AG04450 (cell line): ENCODE results near the gene FOXC2. TPM values are rescaled to one million over a fixed set of nuclear protein-coding genes. Genes with fewer than 3 reads are reported as not detected.

Experiments used
- CTCF ChIA-PET: fragments of 300-600, 350-600 bp; formaldehyde crosslinking; extraction: SDS; loops from one replicate; lab custom pipeline; 2022; ENCODE audit warnings: antibody characterized with exemption, inconsistent platforms; lab: Charles Lee
- POLR2A ChIA-PET: fragments of 350-600 bp; formaldehyde crosslinking; extraction: SDS; loops from one replicate; lab custom pipeline; 2021; ENCODE audit warnings: antibody characterized with exemption, inconsistent platforms; lab: Yijun Ruan, JAX
- DNase-seq: peaks from one replicate; pipeline ENCODE4 v3.0.0-alpha.2; 2011; ENCODE audit warnings: low read depth, low spot score
- H3K27ac ChIP-seq: one replicate; pipeline ENCODE4 v1.5.1; 2012; ENCODE audit warnings: low read depth, low read length, control low read depth
- H3K27me3 ChIP-seq: one replicate; pipeline ENCODE4 v1.6.0; 2012; ENCODE audit warnings: low read length; ENCODE audit not compliant: control insufficient read depth, insufficient read depth
- H3K4me3 ChIP-seq: 2 replicates; pipeline ENCODE4 v1.5.1; 2011; ENCODE audit warnings: mild to moderate bottlenecking, low read depth, low read length, control low read depth
- H3K9me3 ChIP-seq: 2 replicates; pipeline ENCODE4 v1.5.1; 2012; ENCODE audit warnings: low read length; ENCODE audit not compliant: control insufficient read depth, insufficient read depth
- CTCF ChIP-seq: IDR thresholded peaks from 2 replicates; pipeline ENCODE4 v1.5.1; 2011; ENCODE audit warnings: low read depth, low read length, control low read depth, inconsistent platforms
- polyA plus RNA-seq: library from polyadenylated mRNA; depleted of rRNA; stranded (reverse); fragments of >200 nt; gene quantifications from 2 replicates; pipeline ENCODE4 v1.2.3, GENCODE V29; 2011

The FOXC2 gene
- polyA plus RNA-seq, 1 experiment = 0.79 TPM

- Histone ChIP-seq H3K9me3 (no peaks in the 10 kb centered on the region), H3K27me3 (no peaks in the 10 kb centered on the region), H3K4me3 (no peak overlapping the region), H3K27ac (no peak overlapping the region)
- no peak for DNase-seq
- CTCF ChIA-PET = no interaction called here
- POLR2A ChIA-PET = no interaction called here
- no peak for TF ChIP-seq CTCF
Observed at GRCh38 chr16:86541560-86541959, 25.1 kb upstream of the FOXC2 start.

GRCh38 chr16:86542756-86543750 lies 23.6 kb upstream of the FOXC2 start:
- Histone ChIP-seq H3K27ac (no peak overlapping the region), H3K9me3 (no peaks in the 10 kb centered on the region), H3K27me3 (no peaks in the 10 kb centered on the region), H3K4me3 (no peak overlapping the region)
- CTCF ChIA-PET = no interaction called here
- no peak for TF ChIP-seq CTCF
- no peak for DNase-seq
- POLR2A ChIA-PET = no interaction called here

DNA sequence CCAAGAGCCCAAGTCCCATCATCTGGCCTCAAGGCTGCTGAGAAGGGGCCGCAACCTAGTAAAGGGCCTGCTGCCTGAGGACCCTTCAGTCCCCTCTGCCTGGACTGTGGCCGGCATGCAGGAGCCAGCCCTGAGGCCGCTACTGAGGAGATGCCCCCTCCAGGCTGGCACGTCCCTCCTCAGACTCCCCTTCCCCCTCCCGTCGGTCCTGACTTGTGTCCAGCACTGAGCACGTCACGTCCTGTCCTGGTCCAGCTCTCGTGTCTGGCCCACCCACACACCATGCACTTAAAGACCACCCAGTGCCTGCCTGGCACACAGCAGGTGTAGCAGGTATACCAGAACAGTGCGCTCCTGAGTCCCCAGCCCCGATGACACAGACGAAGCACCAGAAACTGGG lies 21.1 kb upstream of the FOXC2 start:
- no peak for DNase-seq
- Histone ChIP-seq H3K9me3 (no peaks in the 10 kb centered on the region), H3K27ac (no peak overlapping the region), H3K27me3 (no peaks in the 10 kb centered on the region), H3K4me3 (no peak overlapping the region)
- CTCF ChIA-PET = no interaction called here
- POLR2A ChIA-PET = no interaction called here
- no peak for TF ChIP-seq CTCF

DNA sequence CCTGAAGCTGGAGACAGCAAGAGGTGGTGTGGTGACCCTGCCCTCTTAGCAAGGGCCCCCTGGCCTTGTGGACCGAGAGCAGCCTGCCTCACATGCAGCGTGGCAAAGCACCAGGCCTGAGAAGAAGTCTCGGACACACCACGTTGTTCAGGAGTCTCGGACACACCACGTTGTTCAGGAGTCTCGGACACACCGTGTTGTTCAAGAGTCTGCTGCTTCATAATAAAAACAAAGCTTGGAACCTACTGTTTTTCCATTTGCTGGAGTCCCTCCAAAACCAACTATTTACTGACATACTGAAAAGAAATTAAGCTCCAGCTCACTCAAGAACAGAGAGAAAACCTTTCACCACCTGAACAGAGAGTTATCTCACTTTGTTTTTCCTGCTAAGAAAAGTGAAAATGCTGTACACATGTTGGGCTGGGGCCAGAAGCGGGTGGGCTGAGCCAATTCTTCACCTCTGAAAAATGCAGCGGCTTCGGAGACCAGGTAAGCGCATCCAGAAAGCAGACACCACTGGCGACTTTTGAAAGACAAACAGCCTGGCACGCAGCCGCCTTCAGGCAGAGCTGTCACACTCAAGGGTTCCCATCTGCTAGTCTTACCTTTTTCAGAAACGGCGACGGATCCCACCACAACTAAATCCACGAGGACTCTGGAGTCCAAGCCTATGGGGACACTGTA lies 20.5 kb upstream of the FOXC2 start:
- H3K27ac ChIP-seq = no peak overlapping the region
- H3K27me3 ChIP-seq = no peaks in the 10 kb centered on the region
- no peak for TF ChIP-seq CTCF
- H3K9me3 ChIP-seq = no peaks in the 10 kb centered on the region
- no peak overlapping the region for H3K4me3 ChIP-seq
- CTCF ChIA-PET = no interaction called here
- no peak for DNase-seq
- POLR2A ChIA-PET = no interaction called here

DNA sequence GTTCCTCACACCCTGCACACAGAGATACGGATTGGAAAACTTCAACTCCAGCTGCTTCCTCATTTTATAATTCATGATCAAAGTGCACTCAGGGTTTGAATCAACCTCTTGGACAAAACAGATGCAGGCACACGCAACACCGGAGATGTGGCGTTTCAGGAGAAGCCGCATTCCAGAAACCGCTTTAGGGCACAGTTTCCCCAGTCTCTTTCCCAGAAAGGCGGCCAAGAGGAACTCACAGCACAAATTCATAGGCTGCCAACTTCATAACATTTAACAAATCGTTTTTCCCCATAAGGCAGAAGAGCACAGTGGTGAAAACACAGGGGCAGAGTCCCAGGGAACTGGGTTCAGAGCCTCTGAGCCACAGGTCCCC lies 20.0 kb upstream of the FOXC2 start:
- Histone ChIP-seq H3K9me3 (no peaks in the 10 kb centered on the region), H3K27ac (no peak overlapping the region), H3K4me3 (no peak overlapping the region), H3K27me3 (no peaks in the 10 kb centered on the region)
- no peak for TF ChIP-seq CTCF
- ChIA-PET POLR2A (no interaction called here), CTCF (no interaction called here)
- DNase-seq = no peak
